ENCODE measurements around the gene TMEM255B.

The TMEM255B gene

GRCh38 chr13:113768018-113768905 lies 9.2 kb downstream of the TMEM255B start:
- no peak for DNase-seq (ENCODE audit: low read depth)

DNA sequence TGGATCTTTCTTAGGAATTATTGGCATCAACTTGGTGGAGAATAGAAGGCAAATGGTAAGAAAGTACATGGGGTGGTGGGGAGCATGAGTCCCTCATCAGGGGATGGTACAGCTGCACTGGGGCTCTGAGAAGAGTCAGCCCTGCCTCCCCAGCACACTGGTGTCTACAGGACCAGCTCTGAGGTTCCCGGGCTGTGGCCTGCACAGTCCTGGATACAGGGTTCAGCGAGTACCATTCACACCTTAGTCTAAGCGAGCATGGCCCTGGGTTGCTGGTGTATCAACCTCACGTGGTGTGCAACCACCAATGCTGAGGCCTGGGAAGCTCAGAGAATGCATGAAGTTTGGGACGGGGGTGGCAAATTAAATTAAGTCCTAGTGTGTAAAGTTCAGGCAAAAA lies 10.1 kb downstream of the TMEM255B start:
- no peak for DNase-seq (ENCODE audit: low read depth)

DNA sequence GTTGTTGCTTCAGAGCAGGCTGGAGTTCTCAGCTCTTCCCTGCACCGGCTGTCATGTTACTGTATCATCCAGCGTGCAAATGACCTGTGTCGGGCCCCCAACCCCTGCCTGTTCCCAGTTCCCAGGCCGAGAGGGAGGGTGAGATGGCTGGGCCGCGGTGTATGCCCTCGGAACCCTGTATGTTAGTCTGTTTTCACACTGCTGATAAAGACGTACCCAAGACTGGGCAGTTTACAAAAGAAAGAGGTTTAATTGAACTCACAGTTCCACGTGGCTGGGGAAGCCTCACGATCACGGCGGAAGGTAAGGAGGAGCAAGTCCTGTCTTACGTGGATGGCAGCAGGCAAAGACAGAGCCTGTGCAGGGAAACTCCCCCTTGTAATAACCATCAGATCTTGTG lies 10.9 kb downstream of the TMEM255B start:
- DNase-seq (ENCODE audit: low read depth): no peak

DNA sequence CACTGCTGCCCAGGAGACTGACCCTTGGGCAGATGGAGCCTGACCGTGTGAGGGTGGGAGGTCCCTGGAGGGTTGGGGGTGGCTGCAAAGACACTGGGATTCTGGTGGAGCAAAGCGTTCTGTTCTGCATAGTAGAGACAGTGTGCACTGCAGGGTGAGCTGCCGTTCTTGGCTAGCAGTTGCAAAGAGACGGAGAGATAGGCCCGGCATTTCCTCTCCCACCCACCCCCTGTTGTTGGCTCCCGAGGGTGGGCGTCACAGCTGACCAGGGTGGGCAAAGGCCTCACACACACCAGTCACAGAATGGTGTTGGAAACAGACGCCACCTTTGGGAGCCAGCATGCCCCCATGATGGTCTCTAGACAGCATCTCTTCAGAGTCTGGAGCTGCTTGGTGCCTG lies 11.4 kb downstream of the TMEM255B start:
- DNase-seq (ENCODE audit: low read depth): no peak

GRCh38 chr13:113770937-113771336 lies 11.9 kb downstream of the TMEM255B start:
- no peak for DNase-seq (ENCODE audit: low read depth)

- no peak for DNase-seq (ENCODE audit: low read depth)
Observed at GRCh38 chr13:113771709-113772331, 12.8 kb downstream of the TMEM255B start.

- no peak for DNase-seq (ENCODE audit: low read depth)
Observed at GRCh38 chr13:113774177-113775107, 15.4 kb downstream of the TMEM255B start.

- no peak for DNase-seq (ENCODE audit: low read depth)
Observed at GRCh38 chr13:113775451-113776145, 16.6 kb downstream of the TMEM255B start.

DNA sequence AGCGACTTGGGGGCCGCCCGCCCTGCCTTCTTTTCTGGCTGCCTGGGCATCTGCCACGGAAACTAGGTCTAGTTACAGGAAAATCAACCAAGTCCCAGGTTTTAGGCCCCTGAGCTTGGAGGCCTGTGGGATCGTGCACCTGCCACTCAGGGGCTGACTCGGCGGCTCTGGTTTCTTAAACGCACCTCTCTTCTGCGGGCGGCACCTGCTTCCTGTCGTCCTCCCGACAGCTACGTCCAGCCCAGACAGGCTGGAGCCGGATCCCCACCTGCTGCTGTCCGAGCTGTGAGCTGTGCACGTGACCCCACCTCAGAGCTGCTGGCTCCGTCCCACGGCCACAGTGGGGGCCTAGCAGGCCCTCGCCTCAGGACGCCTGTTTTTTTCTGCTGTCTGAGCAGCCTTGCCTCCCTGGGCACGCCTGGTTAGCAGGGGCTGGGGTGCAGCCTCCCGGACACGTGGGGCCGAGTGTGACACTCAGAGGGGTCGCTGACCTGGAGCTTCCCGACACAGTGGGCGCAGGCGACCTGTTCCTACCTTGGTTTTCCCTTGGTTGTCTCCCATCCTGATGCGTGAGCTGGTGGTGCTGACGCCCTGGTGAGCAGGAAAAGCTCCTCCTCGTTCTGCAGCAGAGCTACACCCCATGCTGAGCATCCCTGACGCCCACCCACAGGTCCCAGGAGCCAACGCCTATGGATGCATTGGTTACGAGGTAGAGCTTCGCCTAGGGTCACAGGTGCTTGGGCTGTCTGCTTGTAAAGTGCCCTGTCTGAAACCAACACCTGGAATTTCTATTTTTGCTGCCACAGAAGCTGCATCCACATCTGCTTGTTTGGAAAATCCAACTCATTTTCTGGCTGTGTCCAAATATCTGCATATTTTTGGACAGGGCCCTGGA lies 17.5 kb downstream of the TMEM255B start:
- no peak for DNase-seq (ENCODE audit: low read depth)

DNA sequence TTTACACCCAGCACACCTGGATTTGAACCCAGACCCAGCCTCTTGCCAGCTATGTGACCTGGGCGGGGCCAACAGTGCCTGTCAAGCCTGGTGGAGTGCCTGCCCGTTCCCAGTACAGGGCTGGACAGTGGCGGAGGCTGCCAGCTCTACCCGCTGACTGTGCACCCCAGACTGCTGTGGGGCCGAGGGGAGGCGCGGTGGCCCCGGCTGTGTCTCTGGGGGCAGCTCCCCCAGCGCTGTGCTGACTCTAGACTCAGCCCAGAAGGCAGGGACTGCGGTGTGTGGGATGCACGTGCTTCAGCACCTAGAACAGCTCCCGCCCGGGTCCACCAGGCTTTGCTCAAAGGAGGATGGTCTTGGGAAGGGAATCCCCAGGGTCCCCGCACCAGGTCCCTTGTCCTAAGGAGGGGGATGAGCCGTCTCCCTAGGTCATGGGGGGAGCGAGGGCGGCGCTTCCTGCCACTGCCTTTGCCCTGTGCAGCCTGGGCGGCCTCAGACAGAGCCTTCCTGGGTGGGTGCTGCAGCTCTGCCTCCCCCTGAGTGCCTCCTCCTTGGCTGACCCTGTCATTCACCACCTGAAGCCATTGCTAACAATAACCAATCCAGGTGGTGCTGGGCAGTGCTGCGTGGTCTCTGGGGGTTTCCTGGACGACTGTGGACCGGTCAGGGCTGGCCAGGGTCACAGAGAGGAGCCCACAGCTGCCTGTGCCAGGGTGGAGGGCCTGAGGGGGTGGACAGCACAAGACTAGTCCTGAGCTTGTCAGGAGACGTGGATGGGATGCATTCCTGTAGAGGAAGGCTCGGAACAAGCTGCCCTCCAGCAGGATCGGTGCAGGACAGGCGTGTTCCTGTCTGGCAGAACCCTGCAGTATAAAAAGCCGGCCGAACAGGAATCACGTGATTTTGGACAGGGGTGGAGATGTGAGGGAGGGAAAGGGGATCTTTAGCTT lies 18.6 kb downstream of the TMEM255B start:
- no peak for DNase-seq (ENCODE audit: low read depth)

DNA sequence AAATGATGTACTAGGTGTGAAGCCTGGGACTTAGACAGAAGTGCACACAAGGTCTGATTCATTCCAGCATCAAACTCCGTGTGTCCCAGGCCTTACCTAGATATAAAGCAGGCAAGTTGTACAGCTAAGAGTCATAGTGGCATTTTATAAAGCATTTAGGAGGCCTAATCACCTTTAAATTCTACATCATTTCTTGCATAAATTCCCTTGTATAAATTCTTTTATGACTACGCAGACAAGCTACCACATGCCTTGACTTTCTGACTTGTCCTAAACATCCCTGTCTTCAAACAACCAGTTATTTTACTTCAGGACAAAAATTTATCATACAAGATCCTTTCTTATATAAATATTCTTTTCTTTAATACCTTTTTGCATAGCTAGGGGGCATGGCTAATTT lies 22.5 kb downstream of the TMEM255B start:
- no peak for DNase-seq (ENCODE audit: low read depth)

- DNase-seq (ENCODE audit: low read depth): no peak
Observed at GRCh38 chr13:113782472-113782871, 23.4 kb downstream of the TMEM255B start.

DNA sequence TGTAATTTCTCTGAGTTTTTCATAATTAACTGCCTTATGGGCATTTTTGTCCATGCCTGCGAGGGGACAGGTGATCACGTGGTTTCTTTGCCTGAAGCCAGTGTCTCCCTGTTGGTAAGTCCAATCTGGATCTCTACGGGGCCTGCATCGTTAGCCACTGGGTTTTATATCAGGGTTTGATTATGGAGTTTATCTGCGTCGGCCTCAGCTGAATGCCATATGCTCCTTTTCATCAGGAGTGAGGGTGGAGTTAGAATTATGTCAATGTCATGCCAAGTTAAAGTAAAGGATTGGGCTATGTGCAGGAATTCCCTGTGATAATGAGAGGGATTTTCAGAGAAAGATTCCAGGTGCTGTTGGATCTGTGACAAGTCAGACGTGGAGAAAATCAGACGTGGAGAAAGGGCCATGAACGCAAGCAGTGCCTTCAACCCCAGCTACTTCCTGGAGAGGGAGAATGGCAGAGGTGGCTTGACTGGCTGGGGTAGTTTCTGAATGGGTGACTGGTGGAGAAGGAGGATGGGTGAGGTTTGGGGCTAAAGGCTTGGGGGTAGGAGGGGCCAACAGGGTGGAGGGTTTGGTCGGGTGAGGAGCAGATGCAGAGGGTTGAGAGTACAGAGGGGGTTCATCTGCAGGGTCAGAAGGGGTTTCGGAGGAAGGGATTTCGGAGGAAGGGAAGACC lies 24.3 kb downstream of the TMEM255B start:
- DNase-seq (ENCODE audit: low read depth): no peak

DNA sequence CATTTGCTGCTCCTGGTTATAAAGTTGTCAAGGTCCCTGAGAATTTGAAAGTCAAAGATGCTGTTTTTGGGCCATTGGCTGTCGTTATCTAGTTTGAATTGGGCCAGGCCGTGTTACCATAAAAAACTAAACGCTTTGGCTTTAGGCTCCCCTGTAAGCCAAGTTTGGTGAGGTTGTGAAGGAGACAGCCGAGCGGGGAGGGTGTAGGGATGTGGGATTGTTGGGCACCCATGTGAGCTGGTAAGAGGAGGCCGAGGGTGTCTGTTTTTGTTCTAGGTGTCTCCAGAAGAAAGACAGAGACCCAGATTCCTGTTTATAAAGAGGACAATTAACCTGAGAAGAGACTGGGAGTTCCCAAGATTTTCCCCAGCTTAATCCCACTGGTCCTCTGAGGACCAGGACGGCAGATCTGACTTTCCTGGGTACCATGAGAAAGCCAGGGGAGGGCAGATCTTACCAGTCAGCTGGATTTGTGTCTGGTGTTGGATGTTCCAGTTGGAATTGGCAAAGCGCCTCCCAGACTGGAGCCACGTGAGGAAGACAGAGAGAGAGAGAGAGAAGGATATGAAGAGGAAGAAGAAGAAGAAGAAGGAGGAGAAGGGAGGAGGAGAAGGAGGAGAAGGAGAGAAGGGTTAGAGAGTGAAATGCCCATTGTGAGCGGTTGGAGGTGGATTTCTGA lies 25.1 kb downstream of the TMEM255B start:
- DNase-seq (ENCODE audit: low read depth): no peak

GRCh38 chr13:113784645-113785024 lies 25.6 kb downstream of the TMEM255B start:
- no peak for DNase-seq (ENCODE audit: low read depth)

- no peak for DNase-seq (ENCODE audit: low read depth)
Observed at GRCh38 chr13:113785051-113786010, 26.3 kb downstream of the TMEM255B start.

DNA sequence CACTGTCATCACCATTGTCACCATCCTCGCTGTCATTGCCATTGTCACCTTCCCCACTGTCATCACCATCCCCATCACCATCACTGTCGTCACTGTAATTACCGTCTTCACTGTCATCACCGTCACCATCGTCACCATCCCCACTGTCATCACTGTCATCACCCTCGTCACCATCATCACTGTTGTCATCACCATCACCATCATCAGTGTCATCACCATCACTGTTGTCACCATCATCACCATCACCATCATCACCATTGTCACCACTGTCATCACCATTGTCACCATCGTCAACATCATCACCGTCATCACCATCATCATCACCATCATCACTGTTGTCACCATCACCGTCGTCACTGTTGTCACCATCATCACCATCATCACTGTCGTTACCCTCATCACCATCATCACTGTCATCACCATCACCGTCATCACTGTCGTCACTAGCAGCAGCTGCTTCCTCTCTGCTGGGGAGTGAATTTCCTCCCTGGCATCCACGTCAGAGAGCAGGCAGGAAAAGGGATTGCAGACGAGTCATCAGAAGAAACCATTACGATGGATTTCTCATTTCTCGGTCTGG lies 27.3 kb downstream of the TMEM255B start:
- no peak for DNase-seq (ENCODE audit: low read depth)

Measured in activated T-helper 1 cell treated with Interleukin-2 at 50 U/mL for 16 hours (primary cell).